HFFc6 (cell line): ENCODE data around the gene PPEF2. TPM values are rescaled to one million over a fixed set of nuclear protein-coding genes. Genes with fewer than 3 reads are reported as not detected.

ENCODE experiments used
- DNase-seq: peaks from one replicate; pipeline ENCODE4 v3.0.0-alpha.2; 2018
- H3K27ac Mint-ChIP-seq: 2 replicates; pipeline ENCODE4 v1.8.0; 2020; ENCODE audit warnings: mild to moderate bottlenecking, mixed read lengths
- H3K27me3 Mint-ChIP-seq: 2 replicates; pipeline ENCODE4 v1.8.0; 2021; ENCODE audit warnings: mild to moderate bottlenecking, moderate library complexity, mixed read lengths; ENCODE audit not compliant: insufficient read depth
- H3K36me3 Mint-ChIP-seq: 2 replicates; pipeline ENCODE4 v1.8.0; 2021; ENCODE audit warnings: low read depth, mixed read lengths
- H3K4me1 Mint-ChIP-seq: 2 replicates; pipeline ENCODE4 v1.8.0; 2020; ENCODE audit warnings: low read depth, mixed read lengths
- H3K4me3 Mint-ChIP-seq: 2 replicates; pipeline ENCODE4 v1.8.0; 2020; ENCODE audit warnings: mild to moderate bottlenecking, moderate library complexity, mixed read lengths
- H3K9me3 Mint-ChIP-seq: 2 replicates; pipeline ENCODE4 v1.8.0; 2020; ENCODE audit warnings: mild to moderate bottlenecking, mixed read lengths
- total RNA-seq, 6 experiments: library from RNA; stranded (reverse); fragmentation: NEBNext Ultra II Directional; extraction: Animal tissue kit (Norgen Biotek cat#: 25700); gene quantifications; 2 replicates in 1 of 6; 3 replicates in 5 of 6; pipeline ENCODE4 v1.2.3, GENCODE V29; 2021
- TF ChIP-seq, protein P1 (sequence below): fragments of 200-600 bp; sonication (generic); IDR thresholded peaks from 2 replicates; pipeline ENCODE4 v1.5.0; 2021; ENCODE audit warnings: antibody characterized with exemption, mild to moderate bottlenecking

The PPEF2 gene
- total RNA-seq, 6 experiments from 2014 or later, result not detected

DNA sequence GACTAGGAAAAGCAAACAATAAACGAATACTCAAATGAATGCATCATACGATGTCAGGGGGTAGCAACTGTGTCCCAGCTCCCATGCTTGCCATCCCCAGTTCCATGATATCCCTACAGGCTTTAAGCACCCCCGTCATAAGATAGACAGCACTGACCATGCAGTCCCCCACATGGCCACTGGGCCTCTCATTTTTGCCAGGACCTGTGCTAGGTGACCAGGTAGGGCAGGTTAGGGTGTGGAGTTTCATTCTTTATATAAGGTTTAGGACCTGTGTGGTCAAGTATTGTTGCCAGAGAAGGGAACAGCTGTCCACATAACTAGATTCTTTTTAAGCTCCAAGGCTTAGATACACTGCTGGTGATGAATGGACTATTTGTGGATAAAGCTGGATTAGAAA, 9.7 kb downstream of the PPEF2 start:
- Mint-ChIP-seq H3K9me3 (no peaks in the 10 kb centered on the region), H3K27me3 (peaks cover 24% of the 10 kb centered on the region), H3K27ac (no peak overlapping the region), H3K36me3 (no peaks in the 10 kb centered on the region), H3K4me3 (no peak overlapping the region), H3K4me1 (no peaks in the 10 kb centered on the region)
- no peak for DNase-seq
- TF ChIP-seq, protein P1, sequence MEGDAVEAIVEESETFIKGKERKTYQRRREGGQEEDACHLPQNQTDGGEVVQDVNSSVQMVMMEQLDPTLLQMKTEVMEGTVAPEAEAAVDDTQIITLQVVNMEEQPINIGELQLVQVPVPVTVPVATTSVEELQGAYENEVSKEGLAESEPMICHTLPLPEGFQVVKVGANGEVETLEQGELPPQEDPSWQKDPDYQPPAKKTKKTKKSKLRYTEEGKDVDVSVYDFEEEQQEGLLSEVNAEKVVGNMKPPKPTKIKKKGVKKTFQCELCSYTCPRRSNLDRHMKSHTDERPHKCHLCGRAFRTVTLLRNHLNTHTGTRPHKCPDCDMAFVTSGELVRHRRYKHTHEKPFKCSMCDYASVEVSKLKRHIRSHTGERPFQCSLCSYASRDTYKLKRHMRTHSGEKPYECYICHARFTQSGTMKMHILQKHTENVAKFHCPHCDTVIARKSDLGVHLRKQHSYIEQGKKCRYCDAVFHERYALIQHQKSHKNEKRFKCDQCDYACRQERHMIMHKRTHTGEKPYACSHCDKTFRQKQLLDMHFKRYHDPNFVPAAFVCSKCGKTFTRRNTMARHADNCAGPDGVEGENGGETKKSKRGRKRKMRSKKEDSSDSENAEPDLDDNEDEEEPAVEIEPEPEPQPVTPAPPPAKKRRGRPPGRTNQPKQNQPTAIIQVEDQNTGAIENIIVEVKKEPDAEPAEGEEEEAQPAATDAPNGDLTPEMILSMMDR, result peak; percentile 57

DNA sequence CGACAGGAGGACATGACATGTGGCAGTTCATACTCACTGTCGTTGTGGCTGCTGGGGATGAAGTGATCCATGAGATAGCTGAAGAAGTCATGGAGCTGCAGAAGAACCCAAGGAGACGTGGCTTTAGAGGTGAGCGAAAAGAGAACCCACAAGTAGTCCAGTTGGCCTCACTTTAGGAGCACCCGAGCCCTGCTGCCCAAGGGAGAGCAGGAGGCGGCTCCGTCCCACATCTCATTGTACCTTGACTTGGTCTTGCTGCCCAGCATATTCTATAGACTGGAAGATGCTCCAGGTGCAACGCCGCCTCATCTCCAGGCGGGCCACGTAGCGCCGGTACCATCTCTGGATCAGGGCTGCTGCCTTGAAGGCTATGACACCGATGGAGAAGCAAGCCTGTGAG, 10.6 kb downstream of the PPEF2 start:
- no peak overlapping the region for H3K27ac Mint-ChIP-seq
- no peak overlapping the region for H3K4me3 Mint-ChIP-seq

DNA sequence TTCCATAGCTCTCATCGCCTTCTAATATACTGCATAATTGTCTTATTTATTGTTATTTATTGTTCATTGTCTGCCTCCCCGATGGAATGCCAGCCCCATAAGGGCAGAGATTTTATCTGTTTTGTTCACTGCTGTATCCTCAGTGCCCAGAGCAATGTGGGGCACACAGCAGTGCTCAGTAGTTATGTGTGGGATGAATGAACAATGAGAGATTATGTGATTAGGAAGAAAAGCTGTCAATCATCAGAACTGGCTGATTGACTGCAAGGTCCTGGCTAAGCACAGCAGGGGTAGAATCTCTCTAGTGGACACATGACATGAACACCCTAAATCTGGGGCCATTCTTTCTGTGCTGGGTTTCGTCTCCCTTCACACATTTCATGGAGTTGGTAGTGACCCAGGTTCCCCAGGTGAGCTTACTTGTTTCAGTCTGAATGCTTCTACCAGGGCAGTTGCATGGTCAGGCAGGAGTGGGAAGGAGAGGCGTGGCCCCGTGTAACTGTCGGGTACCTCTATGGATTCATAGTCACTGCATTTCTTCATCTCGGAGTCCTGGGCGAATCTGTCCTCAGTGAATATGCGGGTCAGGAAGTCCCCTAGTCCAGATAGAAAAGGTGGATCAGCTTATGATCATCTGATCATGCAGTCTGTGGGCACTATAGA, 12.6 kb downstream of the PPEF2 start:
- H3K27ac Mint-ChIP-seq, result no peak overlapping the region
- H3K27me3 Mint-ChIP-seq, result peaks cover 29% of the 10 kb centered on the region
- no peak overlapping the region for H3K4me3 Mint-ChIP-seq
- DNase-seq, result no peak
- H3K4me1 Mint-ChIP-seq, result no peaks in the 10 kb centered on the region
- H3K36me3 Mint-ChIP-seq, result no peaks in the 10 kb centered on the region
- no peaks in the 10 kb centered on the region for H3K9me3 Mint-ChIP-seq
- TF ChIP-seq, protein P1, result no peak

More for the DNA sequence above, 10.6 kb downstream of the PPEF2 start:
- Mint-ChIP-seq H3K4me1 (no peaks in the 10 kb centered on the region), H3K36me3 (no peaks in the 10 kb centered on the region), H3K27me3 (peaks cover 28% of the 10 kb centered on the region), H3K9me3 (no peaks in the 10 kb centered on the region)
- TF ChIP-seq, protein P1, result no peak
- no peak for DNase-seq

DNA sequence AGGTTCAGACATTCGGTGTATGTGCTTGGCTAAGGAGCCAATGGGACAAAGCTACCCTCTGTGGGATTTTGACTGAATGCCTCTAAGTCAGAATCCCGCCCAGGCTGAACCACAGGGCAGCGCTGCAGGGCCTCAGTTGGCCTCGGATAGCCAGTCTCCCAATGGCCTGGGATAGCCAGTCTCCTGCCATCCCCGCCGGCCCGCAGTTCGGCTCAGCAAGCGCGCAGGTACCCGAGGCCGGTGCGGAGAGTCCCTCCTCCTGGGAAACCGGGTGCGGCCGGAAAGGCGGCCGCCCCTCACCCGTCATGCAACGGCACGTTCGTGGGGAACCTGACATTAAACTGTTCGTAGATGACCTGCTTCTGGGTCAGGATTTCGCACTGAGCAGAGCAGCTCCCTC, 16.1 kb downstream of the PPEF2 start:
- H3K27me3 Mint-ChIP-seq, result peaks cover 23% of the 10 kb centered on the region
- TF ChIP-seq, protein P1, result no peak
- no peaks in the 10 kb centered on the region for H3K9me3 Mint-ChIP-seq
- no peaks in the 10 kb centered on the region for H3K36me3 Mint-ChIP-seq
- H3K4me1 Mint-ChIP-seq, result peaks cover 5% of the 10 kb centered on the region; the same call in 1 of the 2 replicates
- no peak overlapping the region for H3K4me3 Mint-ChIP-seq
- no peak for DNase-seq
- H3K27ac Mint-ChIP-seq, result no peak overlapping the region

DNA sequence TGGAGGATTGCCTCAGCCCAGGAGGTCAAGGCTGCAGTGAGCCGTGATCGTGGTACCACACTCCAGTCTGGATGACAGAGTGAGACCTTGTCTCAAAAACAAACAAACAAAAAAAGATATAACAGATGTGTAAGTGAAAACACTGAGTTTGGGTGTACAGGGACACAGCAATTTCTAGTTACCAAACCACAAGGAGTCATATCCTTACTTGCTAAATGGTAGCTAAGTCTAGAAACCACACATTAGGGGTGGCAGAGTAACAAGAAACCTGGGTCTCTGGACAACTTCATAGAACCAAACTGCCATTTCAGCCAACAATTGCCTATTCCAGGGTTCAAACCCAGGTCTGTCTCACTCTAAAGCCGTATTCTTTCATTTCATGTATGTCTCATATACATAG, 20.8 kb downstream of the PPEF2 start:
- Mint-ChIP-seq H3K27ac (no peak overlapping the region), H3K4me1 (peaks cover 5% of the 10 kb centered on the region; the same call in 1 of the 2 replicates), H3K36me3 (no peaks in the 10 kb centered on the region), H3K9me3 (no peaks in the 10 kb centered on the region), H3K4me3 (no peak overlapping the region), H3K27me3 (peaks cover 11% of the 10 kb centered on the region)
- no peak for DNase-seq
- TF ChIP-seq, protein P1, result no peak
